OCI-LY7 (cell line): Measurements from ENCODE around the gene PCBD2. TPM values are rescaled to one million over a fixed set of nuclear protein-coding genes. Genes with fewer than 3 reads are reported as not detected.

ENCODE experiments used
- BruUV-seq: library from RNA; stranded (reverse); fragments of 400-500 nt; replicated peaks from 2 replicates; lab custom pipeline; 2021; lab: Mats Ljungman, UMichigan
- CTCF ChIA-PET: fragments of 300-600 bp; sonication (Branson Sonifier 250); formaldehyde crosslinking; loops from one replicate; lab custom pipeline; 2022; ENCODE audit warnings: antibody characterized with exemption; ENCODE audit not compliant: unreplicated experiment; lab: Charles Lee
- POLR2A ChIA-PET: fragments of 300-600 bp; sonication (Branson Sonifier 250); formaldehyde crosslinking; loops from one replicate; lab custom pipeline; 2022; ENCODE audit warnings: antibody characterized with exemption; lab: Charles Lee
- DNase-seq: peaks from one replicate; pipeline ENCODE4 v3.0.0-alpha.2; 2015; ENCODE audit warnings: low spot score
- H2AFZ ChIP-seq: fragments of 200-600 bp; sonication (generic), shearing (Covaris generic); 2 replicates; pipeline ENCODE4 v1.6.1; 2014; ENCODE audit warnings: mild to moderate bottlenecking, antibody characterized with exemption, low read length, moderate library complexity
- H3K27ac ChIP-seq: fragments of 200-600 bp; sonication (generic); 2 replicates; pipeline ENCODE4 v1.5.1; 2014; ENCODE audit warnings: mixed run types, low read depth, mild to moderate bottlenecking, moderate library complexity, low read length, inconsistent platforms; ENCODE audit not compliant: poor library complexity, severe bottlenecking
- H3K36me3 ChIP-seq: fragments of 200-600 bp; sonication (generic); 2 replicates; pipeline ENCODE4 v1.6.1; 2014; ENCODE audit warnings: mild to moderate bottlenecking, antibody characterized with exemption, low read length, moderate library complexity, mixed read lengths; ENCODE audit not compliant: insufficient read depth
- H3K4me1 ChIP-seq: fragments of 200-600 bp; sonication (generic); 2 replicates; pipeline ENCODE4 v1.5.1; 2014; ENCODE audit warnings: mild to moderate bottlenecking, low read length; ENCODE audit not compliant: insufficient read depth, poor library complexity, severe bottlenecking
- H3K4me2 ChIP-seq: fragments of 200-600 bp; sonication (generic); 2 replicates; pipeline ENCODE4 v1.6.1; 2014; ENCODE audit warnings: mild to moderate bottlenecking, low read length
- H3K4me3 ChIP-seq: fragments of 200-600 bp; sonication (generic); 2 replicates; pipeline ENCODE4 v1.5.1; 2014; ENCODE audit warnings: mild to moderate bottlenecking, low read depth, low read length; ENCODE audit not compliant: poor library complexity, severe bottlenecking
- H3K79me2 ChIP-seq: fragments of 200-600 bp; sonication (generic); 2 replicates; pipeline ENCODE4 v1.6.1; 2016; ENCODE audit warnings: low read depth, mild to moderate bottlenecking, low read length, moderate library complexity, mixed read lengths; ENCODE audit not compliant: insufficient read depth
- H3K9me2 ChIP-seq: fragments of 200-600 bp; sonication (generic); 2 replicates; pipeline ENCODE4 v1.6.1; 2016; ENCODE audit warnings: mild to moderate bottlenecking, low read length, mixed read lengths; ENCODE audit not compliant: insufficient read depth
- H3K9me3 ChIP-seq: fragments of 200-600 bp; sonication (generic); 2 replicates; pipeline ENCODE4 v1.6.1; 2014; ENCODE audit warnings: mild to moderate bottlenecking, mixed run types, low read length, mixed read lengths
- H4K20me1 ChIP-seq: fragments of 200-600 bp; sonication (generic); 2 replicates; pipeline ENCODE4 v1.6.1; 2014; ENCODE audit warnings: mild to moderate bottlenecking, antibody characterized with exemption, low read length, moderate library complexity, mixed read lengths; ENCODE audit not compliant: insufficient read depth
- CTCF ChIP-seq: fragments of 200-600 bp; sonication (generic); conservative IDR thresholded peaks from 2 replicates; pipeline ENCODE4 v1.5.1; 2014; ENCODE audit warnings: mild to moderate bottlenecking, antibody characterized with exemption, low read length, moderate library complexity, mixed read lengths
- EZH2phosphoT487 ChIP-seq: fragments of 200-600 bp; sonication (generic); IDR thresholded peaks from 2 replicates; pipeline ENCODE4 v1.6.1; 2018; ENCODE audit warnings: low read depth, borderline replicate concordance, mild to moderate bottlenecking, mixed run types, antibody characterized with exemption, low read length, moderate library complexity, mixed read lengths
- intact Hi-C: fragments of 100-400 bp; cut with micrococcal nuclease; formaldehyde crosslinking; loops from one replicate; pipeline ENCODE4 v1.10.0; 2022; ENCODE audit not compliant: unreplicated experiment
- total RNA-seq, 2 experiments: library from RNA; depleted of rRNA in 1 of 2; stranded (reverse); fragments of >200 nt in 1 of 2; shearing (Covaris generic) in 1 of 2; gene quantifications; 2 replicates each; pipeline ENCODE4 v1.2.3, GENCODE V29; 2014 to 2022

Gene PCBD2
- total RNA-seq, 2 experiments from 2014 or later, result 12.2 to 34.3 TPM

GRCh38 chr5:134993161-134993560 lies 88.2 kb downstream of the PCBD2 start:
- DNase-seq, result no peak
- H3K4me2 ChIP-seq, result no peak overlapping the region
- H4K20me1 ChIP-seq, result no peaks in the 10 kb centered on the region
- ChIA-PET POLR2A (no interaction called here), CTCF (no interaction called here)
- TF ChIP-seq EZH2phosphoT487 (no peak), CTCF (no peak)
- no TSS peak for BruUV-seq
- H3K4me1 ChIP-seq, result peaks cover 6% of the 10 kb centered on the region
- H3K79me2 ChIP-seq, result no peaks in the 10 kb centered on the region
- no peak overlapping the region for H3K27ac ChIP-seq
- intact Hi-C loops, result no loop called here
- no peak overlapping the region for H3K4me3 ChIP-seq
- H3K36me3 ChIP-seq, result no peaks in the 10 kb centered on the region
- no peaks in the 10 kb centered on the region for H3K9me2 ChIP-seq
- no peak overlapping the region for H2AFZ ChIP-seq
- 0 out of 2 replicates have a peak, but pooled peaks cover 5% of the 10 kb centered on the region for H3K9me3 ChIP-seq

GRCh38 chr5:134994560-134995156 lies 89.7 kb downstream of the PCBD2 start:
- intact Hi-C loops, result no loop called here
- H3K27ac ChIP-seq, result no peak overlapping the region
- peak; percentile 25 for DNase-seq
- H3K4me1 ChIP-seq, result peaks cover 6% of the 10 kb centered on the region
- H3K4me3 ChIP-seq, result no peak overlapping the region
- H3K9me3 ChIP-seq, result 0 out of 2 replicates have a peak, but pooled peaks cover 5% of the 10 kb centered on the region
- H2AFZ ChIP-seq, result no peak overlapping the region
- H3K36me3 ChIP-seq, result no peaks in the 10 kb centered on the region
- no peaks in the 10 kb centered on the region for H4K20me1 ChIP-seq
- POLR2A ChIA-PET, result no interaction called here
- no peak overlapping the region for H3K4me2 ChIP-seq
- H3K9me2 ChIP-seq, result no peaks in the 10 kb centered on the region
- BruUV-seq, result no TSS peak
- TF ChIP-seq CTCF (no peak), EZH2phosphoT487 (no peak)
- H3K79me2 ChIP-seq, result no peaks in the 10 kb centered on the region
- CTCF ChIA-PET, result no interaction called here

GRCh38 chr5:134995850-134996402 lies 91.0 kb downstream of the PCBD2 start:
- POLR2A ChIA-PET, result interaction anchor here (0.6 to 1.4 kb wide), 2 partner anchors 10 to 27 kb away, joined by 3 to 4 read pairs; no protein-coding TSS in a partner anchor
- Histone ChIP-seq H3K4me2 (no peak overlapping the region), H3K36me3 (no peaks in the 10 kb centered on the region), H3K4me1 (peaks cover 6% of the 10 kb centered on the region), H3K9me2 (no peaks in the 10 kb centered on the region), H4K20me1 (no peaks in the 10 kb centered on the region), H3K27ac (no peak overlapping the region), H3K79me2 (no peaks in the 10 kb centered on the region), H3K9me3 (0 out of 2 replicates have a peak, but pooled peaks cover 4% of the 10 kb centered on the region), H3K4me3 (no peak overlapping the region), H2AFZ (no peak overlapping the region)
- BruUV-seq, result no TSS peak
- CTCF ChIA-PET, result no interaction called here
- no peak for DNase-seq
- no peak for TF ChIP-seq EZH2phosphoT487
- no peak for TF ChIP-seq CTCF
- intact Hi-C loops, result no loop called here
